GM23338 (cell line): Measurements from ENCODE around the gene HACD2.

Experiments used
- EZH2phosphoT487 ChIP-seq: fragments of 200-600 bp; sonication (generic); IDR thresholded peaks from one replicate; pipeline ENCODE4 v1.8.1; 2018; ENCODE audit warnings: antibody characterized with exemption; ENCODE audit not compliant: unreplicated experiment
- POLR2AphosphoS5 ChIP-seq: IDR thresholded peaks from 2 replicates; pipeline ENCODE4 v1.6.1; 2016; ENCODE audit warnings: antibody characterized with exemption, low read depth
- TF ChIP-seq, protein P1 (sequence below), 2 experiments: fragments of 200-600 bp in 1 of 2; sonication (generic) in 1 of 2; conservative IDR thresholded peaks; 2 replicates each; pipeline versions ENCODE4 v1.5.1 to v1.6.1; 2016 to 2017; ENCODE audit warnings: antibody characterized with exemption in 2 of 2, low read depth in 2 of 2, mild to moderate bottlenecking in 2 of 2, moderate library complexity in 1 of 2
- TF ChIP-seq, protein P2 (sequence below): IDR thresholded peaks from one replicate; pipeline ENCODE4 v1.6.1; 2018; ENCODE audit warnings: antibody characterized with exemption; ENCODE audit not compliant: unreplicated experiment

DNA sequence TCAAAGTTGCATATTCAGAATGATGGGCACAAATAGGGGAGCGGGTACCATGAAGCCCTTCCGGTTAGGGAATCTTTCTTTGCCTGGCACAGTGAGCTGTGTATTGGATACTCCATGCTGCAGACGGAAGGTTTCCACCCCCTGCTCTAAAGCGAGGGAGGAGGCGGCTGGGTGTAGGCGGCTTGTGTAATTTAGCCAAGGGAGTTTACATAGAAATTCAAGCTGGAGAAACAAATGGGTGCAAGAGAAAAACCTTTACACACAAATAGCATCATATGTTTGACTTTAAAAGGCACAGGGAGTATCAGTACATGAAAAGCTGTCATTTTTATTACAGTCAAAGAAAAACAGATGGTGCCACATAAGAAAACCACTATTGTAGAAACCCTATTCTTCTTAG is 76.7 kb downstream of the HACD2 start:
- TF ChIP-seq POLR2AphosphoS5: no peak
- TF ChIP-seq, protein P1, sequence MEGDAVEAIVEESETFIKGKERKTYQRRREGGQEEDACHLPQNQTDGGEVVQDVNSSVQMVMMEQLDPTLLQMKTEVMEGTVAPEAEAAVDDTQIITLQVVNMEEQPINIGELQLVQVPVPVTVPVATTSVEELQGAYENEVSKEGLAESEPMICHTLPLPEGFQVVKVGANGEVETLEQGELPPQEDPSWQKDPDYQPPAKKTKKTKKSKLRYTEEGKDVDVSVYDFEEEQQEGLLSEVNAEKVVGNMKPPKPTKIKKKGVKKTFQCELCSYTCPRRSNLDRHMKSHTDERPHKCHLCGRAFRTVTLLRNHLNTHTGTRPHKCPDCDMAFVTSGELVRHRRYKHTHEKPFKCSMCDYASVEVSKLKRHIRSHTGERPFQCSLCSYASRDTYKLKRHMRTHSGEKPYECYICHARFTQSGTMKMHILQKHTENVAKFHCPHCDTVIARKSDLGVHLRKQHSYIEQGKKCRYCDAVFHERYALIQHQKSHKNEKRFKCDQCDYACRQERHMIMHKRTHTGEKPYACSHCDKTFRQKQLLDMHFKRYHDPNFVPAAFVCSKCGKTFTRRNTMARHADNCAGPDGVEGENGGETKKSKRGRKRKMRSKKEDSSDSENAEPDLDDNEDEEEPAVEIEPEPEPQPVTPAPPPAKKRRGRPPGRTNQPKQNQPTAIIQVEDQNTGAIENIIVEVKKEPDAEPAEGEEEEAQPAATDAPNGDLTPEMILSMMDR (conservative IDR thresholded peaks at IDR 0.05; ENCODE audit: low read depth in 2 of 2): no peak
- TF ChIP-seq, protein P2, sequence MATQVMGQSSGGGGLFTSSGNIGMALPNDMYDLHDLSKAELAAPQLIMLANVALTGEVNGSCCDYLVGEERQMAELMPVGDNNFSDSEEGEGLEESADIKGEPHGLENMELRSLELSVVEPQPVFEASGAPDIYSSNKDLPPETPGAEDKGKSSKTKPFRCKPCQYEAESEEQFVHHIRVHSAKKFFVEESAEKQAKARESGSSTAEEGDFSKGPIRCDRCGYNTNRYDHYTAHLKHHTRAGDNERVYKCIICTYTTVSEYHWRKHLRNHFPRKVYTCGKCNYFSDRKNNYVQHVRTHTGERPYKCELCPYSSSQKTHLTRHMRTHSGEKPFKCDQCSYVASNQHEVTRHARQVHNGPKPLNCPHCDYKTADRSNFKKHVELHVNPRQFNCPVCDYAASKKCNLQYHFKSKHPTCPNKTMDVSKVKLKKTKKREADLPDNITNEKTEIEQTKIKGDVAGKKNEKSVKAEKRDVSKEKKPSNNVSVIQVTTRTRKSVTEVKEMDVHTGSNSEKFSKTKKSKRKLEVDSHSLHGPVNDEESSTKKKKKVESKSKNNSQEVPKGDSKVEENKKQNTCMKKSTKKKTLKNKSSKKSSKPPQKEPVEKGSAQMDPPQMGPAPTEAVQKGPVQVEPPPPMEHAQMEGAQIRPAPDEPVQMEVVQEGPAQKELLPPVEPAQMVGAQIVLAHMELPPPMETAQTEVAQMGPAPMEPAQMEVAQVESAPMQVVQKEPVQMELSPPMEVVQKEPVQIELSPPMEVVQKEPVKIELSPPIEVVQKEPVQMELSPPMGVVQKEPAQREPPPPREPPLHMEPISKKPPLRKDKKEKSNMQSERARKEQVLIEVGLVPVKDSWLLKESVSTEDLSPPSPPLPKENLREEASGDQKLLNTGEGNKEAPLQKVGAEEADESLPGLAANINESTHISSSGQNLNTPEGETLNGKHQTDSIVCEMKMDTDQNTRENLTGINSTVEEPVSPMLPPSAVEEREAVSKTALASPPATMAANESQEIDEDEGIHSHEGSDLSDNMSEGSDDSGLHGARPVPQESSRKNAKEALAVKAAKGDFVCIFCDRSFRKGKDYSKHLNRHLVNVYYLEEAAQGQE: no peak
- no peak for TF ChIP-seq EZH2phosphoT487
